Sigmoid colon (tissue), 4 donors: ENCODE results near the gene FBXO2.

Experiments used
- CTCF ChIP-seq, 4 experiments: fragments of 450-650 bp in 3 of 4; fragments of 200-600 bp in 1 of 4; IDR thresholded peaks; one replicate each; pipeline ENCODE4 v1.5.1; 2016 to 2019; ENCODE audit warnings: antibody characterized with exemption in 4 of 4, mild to moderate bottlenecking in 3 of 4, moderate library complexity in 2 of 4
- EP300 ChIP-seq, 4 donors: sonication (generic); formaldehyde crosslinking; IDR thresholded peaks; one replicate each; pipeline ENCODE4 v1.6.1; 2017; ENCODE audit warnings: antibody characterized with exemption in 4 of 4
- POLR2A ChIP-seq, 2 donors: fragments of 450-650 bp; IDR thresholded peaks; one replicate each; pipeline ENCODE4 v1.6.1; 2016; ENCODE audit warnings: antibody characterized with exemption in 2 of 2, mild to moderate bottlenecking in 2 of 2, moderate library complexity in 2 of 2

DNA sequence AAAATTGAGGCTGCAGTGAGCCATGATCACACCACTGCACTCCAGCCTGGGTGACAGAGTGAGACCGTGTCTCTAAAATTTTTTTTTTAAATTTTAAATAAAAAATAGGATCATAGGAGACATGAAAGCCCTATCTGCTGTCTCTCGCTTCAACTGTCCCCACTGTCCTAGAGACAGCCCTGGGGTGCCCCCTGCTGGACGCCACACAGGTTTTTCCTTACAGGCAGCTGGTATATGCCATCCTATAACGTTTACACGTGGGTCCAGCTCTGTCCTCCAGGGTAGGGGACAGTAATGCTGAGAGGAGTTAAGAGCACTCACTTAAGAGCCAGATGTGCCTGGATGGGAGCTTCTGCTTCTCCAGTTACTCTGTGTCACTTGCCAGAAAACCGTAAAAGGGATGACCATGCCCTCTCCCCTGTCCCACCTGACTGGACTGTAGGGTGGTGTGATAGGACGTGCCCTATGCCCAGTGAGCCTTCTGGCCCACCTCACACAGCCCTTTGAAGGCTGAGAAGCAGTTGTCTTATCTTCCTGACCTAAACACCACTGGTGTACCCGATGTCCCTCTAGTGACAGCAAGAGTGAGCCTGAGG is 8.5 kb downstream of the FBXO2 start:
- TF ChIP-seq CTCF (IDR thresholded peaks at IDR 0.05) (peak in 2 of 4 experiments; percentile 30 to 60), POLR2A (IDR thresholded peaks at IDR 0.05) (no peak), EP300 (IDR thresholded peaks at IDR 0.05) (no peak)
